ENCODE results near the gene UBASH3B. TPM values are rescaled to one million over a fixed set of nuclear protein-coding genes. Genes with fewer than 3 reads are reported as not detected.

Gene UBASH3B
- total RNA-seq, 1 donor from 2014 or later, result 4.3 TPM

DNA sequence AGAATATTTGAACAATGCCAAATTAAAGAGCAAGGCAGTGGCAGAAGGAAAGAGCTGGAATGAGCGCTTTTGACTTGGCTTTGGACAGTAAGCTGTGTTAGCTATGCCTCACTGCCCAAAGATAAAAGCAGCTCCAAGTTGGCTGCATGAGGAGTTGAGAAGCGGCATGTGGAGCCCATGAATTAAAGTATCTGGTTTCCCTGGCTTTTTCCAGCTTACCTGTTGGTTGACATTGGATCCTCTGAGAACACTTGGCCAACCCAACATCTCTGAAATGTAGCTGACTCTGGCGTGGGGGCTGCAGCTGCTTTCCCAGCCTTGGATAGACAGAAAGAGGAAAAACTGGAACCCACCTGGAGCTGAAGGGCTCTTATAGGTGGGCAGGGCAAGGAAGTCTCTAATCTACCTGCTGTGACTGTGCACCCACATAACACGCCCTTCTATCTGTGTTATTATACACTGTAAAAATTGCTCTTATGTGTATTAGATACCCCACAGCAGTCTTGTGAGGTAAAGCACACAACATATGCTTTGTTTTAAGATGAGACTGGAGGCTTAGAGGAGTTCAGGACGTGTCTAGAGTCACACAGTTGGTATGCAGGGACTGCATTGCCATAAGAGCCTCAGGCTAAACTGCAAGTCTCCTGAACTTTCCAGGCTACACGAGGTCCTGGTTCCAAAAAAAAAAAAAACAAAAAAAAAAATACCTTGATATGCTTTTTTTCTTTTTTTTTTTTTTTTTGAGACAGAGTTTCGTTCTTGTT lies 5.8 kb downstream of the UBASH3B start:
- no peaks in the 10 kb centered on the region for H3K36me3 Mint-ChIP-seq (ENCODE audit: low read depth)
- DNase-seq, result no peak
- no peak overlapping the region for H3K27ac Mint-ChIP-seq
- H3K4me3 Mint-ChIP-seq, result no peak overlapping the region
- ATAC-seq (ENCODE audit: low read depth), result no peak
- peaks cover 17% of the 10 kb centered on the region for H3K4me1 Mint-ChIP-seq
- intact Hi-C loops (cut with micrococcal nuclease), result no loop called here
- ChIA-PET POLR2A (no interaction called here), CTCF (interaction anchor here (1.7 to 4.2 kb wide), 2 partner anchors 94 to 193 kb away, joined by 5 to 23 read pairs; no protein-coding TSS in a partner anchor)
- TF ChIP-seq, protein P1, sequence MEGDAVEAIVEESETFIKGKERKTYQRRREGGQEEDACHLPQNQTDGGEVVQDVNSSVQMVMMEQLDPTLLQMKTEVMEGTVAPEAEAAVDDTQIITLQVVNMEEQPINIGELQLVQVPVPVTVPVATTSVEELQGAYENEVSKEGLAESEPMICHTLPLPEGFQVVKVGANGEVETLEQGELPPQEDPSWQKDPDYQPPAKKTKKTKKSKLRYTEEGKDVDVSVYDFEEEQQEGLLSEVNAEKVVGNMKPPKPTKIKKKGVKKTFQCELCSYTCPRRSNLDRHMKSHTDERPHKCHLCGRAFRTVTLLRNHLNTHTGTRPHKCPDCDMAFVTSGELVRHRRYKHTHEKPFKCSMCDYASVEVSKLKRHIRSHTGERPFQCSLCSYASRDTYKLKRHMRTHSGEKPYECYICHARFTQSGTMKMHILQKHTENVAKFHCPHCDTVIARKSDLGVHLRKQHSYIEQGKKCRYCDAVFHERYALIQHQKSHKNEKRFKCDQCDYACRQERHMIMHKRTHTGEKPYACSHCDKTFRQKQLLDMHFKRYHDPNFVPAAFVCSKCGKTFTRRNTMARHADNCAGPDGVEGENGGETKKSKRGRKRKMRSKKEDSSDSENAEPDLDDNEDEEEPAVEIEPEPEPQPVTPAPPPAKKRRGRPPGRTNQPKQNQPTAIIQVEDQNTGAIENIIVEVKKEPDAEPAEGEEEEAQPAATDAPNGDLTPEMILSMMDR (IDR thresholded peaks at IDR 0.05), result no peak
- H3K9me3 Mint-ChIP-seq, result no peaks in the 10 kb centered on the region
- no peaks in the 10 kb centered on the region for H3K27me3 Mint-ChIP-seq

DNA sequence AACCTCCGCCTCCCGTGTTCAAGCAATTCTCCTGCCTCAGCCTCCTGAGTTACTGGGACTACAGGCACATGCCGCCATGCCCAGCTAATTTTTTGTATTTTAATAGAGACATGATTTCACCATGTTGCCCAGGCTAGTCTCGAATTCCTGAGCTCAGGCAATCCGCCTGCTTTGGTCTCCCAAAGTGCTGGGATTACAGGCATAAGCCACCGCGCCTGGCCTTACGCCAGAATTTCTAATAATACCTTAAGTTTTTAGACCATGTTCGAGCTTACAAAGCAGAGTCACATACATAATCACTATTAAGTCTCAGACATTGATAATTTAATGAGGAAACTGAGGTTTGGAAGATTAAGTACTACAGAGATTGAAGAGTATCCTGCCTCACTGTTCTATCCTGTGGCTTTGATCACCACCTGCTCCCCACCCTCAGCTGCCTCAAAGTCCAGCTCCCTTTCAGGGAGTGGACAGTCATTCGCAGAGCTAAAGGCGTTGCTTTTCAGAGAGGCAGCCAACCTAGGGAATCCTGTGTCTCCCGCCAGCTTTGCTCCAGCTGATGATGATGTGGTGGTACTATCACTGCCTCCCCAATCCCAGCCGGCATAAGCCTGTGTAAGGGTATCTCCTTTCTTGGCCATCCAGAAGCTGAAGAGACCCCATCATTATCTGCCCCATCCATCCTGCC lies 7.7 kb downstream of the UBASH3B start:
- Mint-ChIP-seq H3K4me3 (no peak overlapping the region), H3K27me3 (no peaks in the 10 kb centered on the region), H3K36me3 (ENCODE audit: low read depth) (no peaks in the 10 kb centered on the region), H3K27ac (no peak overlapping the region), H3K9me3 (no peaks in the 10 kb centered on the region), H3K4me1 (peaks cover 16% of the 10 kb centered on the region)
- POLR2A ChIA-PET, result no interaction called here
- DNase-seq (no peak), ATAC-seq (ENCODE audit: low read depth) (no peak)
- TF ChIP-seq, protein P1 (IDR thresholded peaks at IDR 0.05), result no peak
- CTCF ChIA-PET, result interaction anchor here (0.7 to 1.1 kb wide), 3 partner anchors 83 to 133 kb away, joined by 3 to 4 read pairs (median 3); no protein-coding TSS in a partner anchor
- intact Hi-C loops (cut with micrococcal nuclease), result no loop called here

DNA sequence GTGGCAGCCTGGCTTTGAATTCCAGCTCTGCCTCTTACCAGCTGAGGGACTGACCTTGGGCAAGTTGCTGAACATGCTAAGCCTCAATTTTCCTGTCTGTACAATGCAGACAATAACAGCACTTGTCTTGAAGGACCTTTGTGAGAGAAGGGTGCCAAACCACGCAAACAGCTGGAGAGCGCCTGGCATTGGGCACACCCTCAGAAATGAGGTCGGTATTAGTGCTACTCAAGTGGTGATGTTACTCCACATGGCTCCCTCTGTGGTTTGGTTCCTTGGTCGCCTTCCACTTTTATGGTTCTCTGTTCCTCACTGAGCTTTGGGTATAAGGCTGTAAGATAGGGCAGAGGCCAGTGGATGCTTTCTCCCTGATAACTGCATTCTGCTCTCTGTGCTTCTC lies 8.2 kb downstream of the UBASH3B start:
- intact Hi-C loops (cut with micrococcal nuclease), result no loop called here
- Mint-ChIP-seq H3K9me3 (no peaks in the 10 kb centered on the region), H3K4me3 (no peak overlapping the region), H3K36me3 (ENCODE audit: low read depth) (no peaks in the 10 kb centered on the region), H3K27ac (no peak overlapping the region), H3K4me1 (peaks cover 22% of the 10 kb centered on the region), H3K27me3 (no peaks in the 10 kb centered on the region)
- POLR2A ChIA-PET, result no interaction called here
- CTCF ChIA-PET, result interaction anchor here (0.7 to 1.1 kb wide), 3 partner anchors 83 to 132 kb away, joined by 3 to 4 read pairs (median 3); no protein-coding TSS in a partner anchor
- TF ChIP-seq, protein P1 (IDR thresholded peaks at IDR 0.05), result no peak
- ATAC-seq (ENCODE audit: low read depth) (no peak), DNase-seq (no peak)

DNA sequence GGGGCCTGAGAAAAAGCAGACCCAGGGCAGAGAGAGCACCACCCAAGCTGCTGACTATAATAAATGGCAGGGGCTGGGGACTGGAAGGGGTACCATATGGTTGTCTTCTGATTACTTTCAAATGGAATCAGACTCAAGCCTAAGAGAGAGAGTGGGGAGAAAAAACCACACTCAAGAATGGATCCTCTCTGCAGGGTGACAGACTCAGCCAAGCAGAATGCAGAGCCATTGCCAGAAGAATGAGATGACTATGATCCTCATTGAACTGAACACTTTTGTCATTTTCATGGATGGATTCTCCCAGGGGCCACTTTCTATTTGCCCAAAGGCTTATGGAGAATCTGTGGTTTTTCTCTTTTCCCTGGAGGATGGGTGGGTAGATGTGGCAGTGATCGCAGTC lies 8.7 kb downstream of the UBASH3B start:
- ATAC-seq (ENCODE audit: low read depth), result no peak
- no peak overlapping the region for H3K4me3 Mint-ChIP-seq
- no peak for DNase-seq
- H3K27me3 Mint-ChIP-seq, result peaks cover 1% of the 10 kb centered on the region
- peaks cover 1% of the 10 kb centered on the region for H3K36me3 Mint-ChIP-seq (ENCODE audit: low read depth)
- H3K27ac Mint-ChIP-seq, result no peak overlapping the region
- TF ChIP-seq, protein P1 (IDR thresholded peaks at IDR 0.05), result no peak
- ChIA-PET POLR2A (no interaction called here), CTCF (interaction anchor here (1.4 kb wide), 1 partner anchor 91 kb away, joined by 9 read pairs; no protein-coding TSS in a partner anchor)
- intact Hi-C loops (cut with micrococcal nuclease), result no loop called here
- peaks cover 1% of the 10 kb centered on the region for H3K9me3 Mint-ChIP-seq
- H3K4me1 Mint-ChIP-seq, result peaks cover 26% of the 10 kb centered on the region

DNA sequence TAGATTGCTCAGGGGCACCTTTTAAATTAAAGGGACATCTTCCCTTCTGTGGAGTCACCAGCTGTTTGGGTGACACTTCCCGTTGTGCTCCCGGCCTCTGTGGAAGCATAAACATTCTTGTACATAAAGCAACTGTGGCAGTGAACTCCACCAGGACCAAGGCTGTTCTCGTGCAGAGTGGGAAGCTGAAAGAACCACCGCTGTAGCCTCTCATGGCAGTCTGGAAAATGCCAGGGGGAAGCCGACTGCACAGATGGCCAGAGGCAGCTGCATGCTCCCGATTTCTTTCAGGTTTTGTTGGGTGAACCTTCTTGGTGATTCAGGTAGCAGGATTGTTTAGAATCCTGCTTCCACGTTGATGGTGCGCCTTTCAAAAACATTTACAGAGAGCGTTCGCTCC lies 10.3 kb downstream of the UBASH3B start:
- no peak overlapping the region for H3K27ac Mint-ChIP-seq
- DNase-seq (no peak), ATAC-seq (ENCODE audit: low read depth) (no peak)
- H3K4me3 Mint-ChIP-seq, result no peak overlapping the region
- intact Hi-C loops (cut with micrococcal nuclease), result no loop called here
- ChIA-PET POLR2A (no interaction called here), CTCF (interaction anchor here (1.3 kb wide), 1 partner anchor 90 kb away, joined by 3 read pairs; no protein-coding TSS in a partner anchor)
- peaks cover 4% of the 10 kb centered on the region for H3K9me3 Mint-ChIP-seq
- H3K36me3 Mint-ChIP-seq (ENCODE audit: low read depth), result peaks cover 4% of the 10 kb centered on the region
- peaks cover 20% of the 10 kb centered on the region for H3K4me1 Mint-ChIP-seq
- peaks cover 3% of the 10 kb centered on the region for H3K27me3 Mint-ChIP-seq
- TF ChIP-seq, protein P1 (IDR thresholded peaks at IDR 0.05), result no peak

Measured in activated B cell treated with CpG ODN at 0.5 μM for 24 hours (primary cell).